Natural killer cell (primary cell): ENCODE data around the gene CAB39. TPM values are rescaled to one million over a fixed set of nuclear protein-coding genes. Genes with fewer than 3 reads are reported as not detected.

Experiments
- ATAC-seq, 3 donors: fragments of 150-1000 bp in 2 of 3; fragments of 200-7000 bp in 1 of 3; cut with Tn5 transposase; 1 replicate in 1 of 3; 2 replicates in 2 of 3; pipeline ENCODE4 v1.10.0; 2021; ENCODE audit warnings: mild to moderate bottlenecking in 2 of 3, moderate library complexity in 2 of 3
- DNase-seq, 2 donors: peaks; one replicate each; pipeline versions ENCODE4 v3.0.0 to v3.0.0-alpha.2; 2013 to 2021; ENCODE audit warnings: mixed read lengths in 1 of 2
- H3K27ac ChIP-seq: one replicate; pipeline ENCODE4 v1.5.1; 2013; ENCODE audit warnings: mild to moderate bottlenecking, low read length
- H3K27me3 ChIP-seq: one replicate; pipeline ENCODE4 v1.6.1; 2013; ENCODE audit warnings: low read length; ENCODE audit not compliant: control insufficient read depth, insufficient read depth
- H3K36me3 ChIP-seq: one replicate; pipeline ENCODE4 v1.6.1; 2013; ENCODE audit warnings: low read length; ENCODE audit not compliant: control insufficient read depth, insufficient read depth
- H3K4me1 ChIP-seq: one replicate; pipeline ENCODE4 v1.6.1; 2013; ENCODE audit warnings: low read length; ENCODE audit not compliant: control insufficient read depth, insufficient read depth
- H3K4me3 ChIP-seq: one replicate; pipeline ENCODE4 v1.5.1; 2013; ENCODE audit warnings: low read length
- H3K9me3 ChIP-seq: one replicate; pipeline ENCODE4 v1.6.1; 2013; ENCODE audit warnings: low read length; ENCODE audit not compliant: control insufficient read depth, insufficient read depth
- H3K27ac Mint-ChIP-seq, 2 donors: one replicate each; pipeline ENCODE4 v1.8.0; 2022; ENCODE audit warnings: mild to moderate bottlenecking in 2 of 2, mixed read lengths in 2 of 2, moderate library complexity in 1 of 2
- H3K27me3 Mint-ChIP-seq, 2 donors: one replicate each; pipeline ENCODE4 v1.8.0; 2022; ENCODE audit warnings: low read depth in 2 of 2, mixed read lengths in 2 of 2
- H3K36me3 Mint-ChIP-seq: one replicate; pipeline ENCODE4 v1.8.0; 2022; ENCODE audit warnings: mixed read lengths
- H3K4me1 Mint-ChIP-seq, 2 donors: one replicate each; pipeline ENCODE4 v1.8.0; 2022; ENCODE audit warnings: mixed read lengths in 2 of 2
- H3K4me3 Mint-ChIP-seq: one replicate; pipeline ENCODE4 v1.8.0; 2022; ENCODE audit warnings: mild to moderate bottlenecking, moderate library complexity, mixed read lengths
- H3K9me3 Mint-ChIP-seq, 2 donors: one replicate each; pipeline ENCODE4 v1.8.0; 2022; ENCODE audit warnings: mixed read lengths in 2 of 2
- CTCF ChIP-seq: fragments of 200-600 bp; IDR thresholded peaks from one replicate; pipeline ENCODE4 v1.8.0; 2022; ENCODE audit warnings: antibody characterized with exemption
- WGBS: methylation state at CpG from one replicate; pipeline ENCODE4 v1.1.7; 2013; ENCODE audit warnings: missing lambda C conversion rate; ENCODE audit not compliant: insufficient coverage; 5-methylcytosine and 5-hydroxymethylcytosine counted together
- intact Hi-C: fragments of 100-400 bp; cut with micrococcal nuclease; formaldehyde crosslinking; loops from one replicate; pipeline ENCODE4 v1.14.2; 2022
- total RNA-seq, 4 donors: library from RNA; stranded (reverse); fragments of 120-200 nt in 1 of 4; gene quantifications; one replicate each; pipeline versions ENCODE4 v1.2.3 to v1.2.4, GENCODE V29; 2013 to 2022

Gene CAB39
- total RNA-seq, 3 donors from 2014 or later (not counting 1 experiment from before 2014, with no cell fraction given): 75.4 to 96.5 (median 90.5) TPM

DNA sequence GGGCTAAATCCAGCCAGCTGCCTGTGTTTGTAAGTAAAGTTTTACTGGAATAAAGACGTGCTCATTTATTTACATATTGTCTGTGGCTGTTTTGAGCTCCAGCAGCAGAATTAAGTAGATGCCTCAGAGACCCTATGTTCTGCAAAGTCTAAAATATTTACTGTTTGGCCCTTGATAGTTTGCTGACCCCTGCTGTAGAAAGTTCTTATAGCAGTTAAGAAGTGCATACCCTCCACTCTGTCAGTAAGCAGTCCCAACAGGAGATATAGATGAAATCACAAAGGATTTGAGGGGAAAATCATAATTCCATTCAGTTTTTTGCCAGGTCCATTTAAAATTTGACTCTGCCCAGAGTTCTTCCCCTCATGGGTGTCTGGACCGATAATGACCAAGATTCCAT, 102.0 kb downstream of the CAB39 start:
- no peaks in the 10 kb centered on the region for H3K4me1 ChIP-seq
- no peak overlapping the region for H3K27ac ChIP-seq
- H3K4me3 ChIP-seq: no peak overlapping the region
- WGBS: 95% methylated on average over 2 of the region's 2 CpGs
- TF ChIP-seq CTCF: no peak
- peaks cover 0 to 23% of the 10 kb centered on the region in 2 donors for H3K4me1 Mint-ChIP-seq
- peaks cover 66% of the 10 kb centered on the region for H3K36me3 ChIP-seq
- H3K27me3 Mint-ChIP-seq: no peaks in the 10 kb centered on the region
- DNase-seq (peak in 1 of 2 donors; percentile 36), ATAC-seq (peak in 1 of 3 donors; percentile 65)
- H3K4me3 Mint-ChIP-seq: no peak overlapping the region
- H3K36me3 Mint-ChIP-seq: no peaks in the 10 kb centered on the region
- intact Hi-C loops: no loop called here
- no peaks in the 10 kb centered on the region for H3K9me3 ChIP-seq
- no peaks in the 10 kb centered on the region for H3K27me3 ChIP-seq
- H3K9me3 Mint-ChIP-seq: no peaks in the 10 kb centered on the region
- H3K27ac Mint-ChIP-seq: no peak overlapping the region

DNA sequence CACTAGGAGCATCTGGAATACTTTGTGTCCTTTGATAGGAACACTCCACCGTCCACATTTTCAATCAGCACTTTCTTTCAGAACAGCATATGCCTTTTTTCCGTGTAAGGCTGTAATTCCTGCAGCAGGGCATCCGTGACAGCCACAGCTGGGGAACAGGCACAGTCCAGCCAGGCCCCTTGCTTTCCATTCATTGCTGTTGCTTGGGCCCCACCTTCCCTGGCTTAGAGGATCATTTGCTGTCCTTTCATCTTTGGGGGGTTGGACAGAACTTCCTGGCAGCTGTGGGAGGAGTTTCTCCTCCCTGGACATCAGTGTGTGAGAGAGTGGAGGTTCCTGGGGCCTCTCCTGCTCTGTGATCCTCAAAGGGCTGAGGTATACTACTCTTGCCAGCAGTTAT, 102.4 kb downstream of the CAB39 start:
- no peaks in the 10 kb centered on the region for H3K9me3 ChIP-seq
- no peak for TF ChIP-seq CTCF
- Mint-ChIP-seq H3K36me3 (no peaks in the 10 kb centered on the region), H3K4me1 (peaks cover 0 to 23% of the 10 kb centered on the region in 2 donors), H3K27ac (no peak overlapping the region), H3K27me3 (no peaks in the 10 kb centered on the region), H3K4me3 (no peak overlapping the region), H3K9me3 (no peaks in the 10 kb centered on the region)
- WGBS: 98% methylated on average over 3 of the region's 3 CpGs
- H3K4me1 ChIP-seq: no peaks in the 10 kb centered on the region
- no peaks in the 10 kb centered on the region for H3K27me3 ChIP-seq
- DNase-seq (no peak), ATAC-seq (no peak)
- H3K36me3 ChIP-seq: peaks cover 67% of the 10 kb centered on the region
- H3K27ac ChIP-seq: no peak overlapping the region
- no peak overlapping the region for H3K4me3 ChIP-seq
- intact Hi-C loops: no loop called here

GRCh38 chr2:230816735-230817134, 104.1 kb downstream of the CAB39 start:
- H3K4me3 ChIP-seq: no peak overlapping the region
- Mint-ChIP-seq H3K36me3 (no peaks in the 10 kb centered on the region), H3K27me3 (no peaks in the 10 kb centered on the region), H3K4me3 (no peak overlapping the region), H3K27ac (peak overlapping the region; percentile 21 to 54), H3K9me3 (no peaks in the 10 kb centered on the region), H3K4me1 (peaks cover 0 to 17% of the 10 kb centered on the region in 2 donors)
- no peaks in the 10 kb centered on the region for H3K27me3 ChIP-seq
- H3K4me1 ChIP-seq: no peaks in the 10 kb centered on the region
- peaks cover 54% of the 10 kb centered on the region for H3K36me3 ChIP-seq
- intact Hi-C loops: no loop called here
- no peak overlapping the region for H3K27ac ChIP-seq
- WGBS: 82% methylated on average over 6 of the region's 7 CpGs
- H3K9me3 ChIP-seq: no peaks in the 10 kb centered on the region
- no peak for TF ChIP-seq CTCF
- no peak for DNase-seq
- no peak for ATAC-seq

DNA sequence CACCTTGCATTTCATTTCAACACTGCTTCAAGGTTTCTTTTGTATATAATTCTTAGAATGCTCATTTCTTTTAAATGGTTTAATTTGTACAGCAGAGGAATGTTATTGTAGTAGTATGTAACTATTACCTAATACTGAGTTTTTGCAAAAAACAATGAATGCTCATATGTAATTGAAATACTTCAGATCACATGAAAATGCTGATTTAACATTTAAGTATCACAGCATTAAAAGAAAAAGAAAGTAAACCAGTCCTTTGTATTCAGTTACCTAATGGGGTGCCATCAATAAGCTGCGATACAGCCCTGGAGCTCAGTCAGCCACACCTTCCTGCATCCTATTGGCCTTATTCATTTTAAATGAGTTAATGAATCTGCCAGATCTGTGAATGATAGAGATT, 106.8 kb downstream of the CAB39 start:
- Histone ChIP-seq H3K4me1 (peaks cover 5% of the 10 kb centered on the region), H3K27ac (no peak overlapping the region), H3K9me3 (no peaks in the 10 kb centered on the region), H3K27me3 (no peaks in the 10 kb centered on the region), H3K4me3 (no peak overlapping the region), H3K36me3 (peaks cover 41% of the 10 kb centered on the region)
- intact Hi-C loops: no loop called here
- ATAC-seq (no peak), DNase-seq (no peak)
- H3K27me3 Mint-ChIP-seq: peaks cover 0 to under 1% of the 10 kb centered on the region in 2 donors
- no peaks in the 10 kb centered on the region for H3K36me3 Mint-ChIP-seq
- 100% methylated on average over 1 of the region's 1 CpG for WGBS
- H3K9me3 Mint-ChIP-seq: no peaks in the 10 kb centered on the region
- TF ChIP-seq CTCF: no peak
- no peak overlapping the region for H3K27ac Mint-ChIP-seq
- no peak overlapping the region for H3K4me3 Mint-ChIP-seq
- H3K4me1 Mint-ChIP-seq: peaks cover 3 to 12% of the 10 kb centered on the region in 2 donors
